K562 (cell line): ENCODE measurements around the gene COL4A1. TPM values are rescaled to one million over a fixed set of nuclear protein-coding genes. Genes with fewer than 3 reads are reported as not detected.

Experiments
- ELF4 ChIP-seq: fragments of 450-650 bp; formaldehyde crosslinking; IDR thresholded peaks from 2 replicates; pipeline ENCODE4 v1.4.0; 2022; ENCODE audit warnings: missing genetic modification characterization
- PCBP1 ChIP-seq: fragments of 200-400 bp; formaldehyde crosslinking; IDR thresholded peaks from 2 replicates; pipeline ENCODE4 v1.6.1; 2018; ENCODE audit warnings: mild to moderate bottlenecking, low read depth, low read length; ENCODE audit not compliant: poor library complexity, severe bottlenecking
- SUPT5H ChIP-seq: fragments of 450-650 bp; IDR thresholded peaks from 2 replicates; pipeline ENCODE4 v1.6.1; 2016
- ZNF407 ChIP-seq: fragments of 450-650 bp; IDR thresholded peaks from 2 replicates; pipeline ENCODE4 v1.6.1; 2016; ENCODE audit warnings: low read depth
- polyA plus RNA-seq, 8 experiments: library from polyadenylated mRNA; depleted of rRNA in 4 of 8; stranded (reverse) in 5 of 8; unstranded in 3 of 8; fragments of >200 nt; fragmentation: Nextera tagmentation in 2 of 8; fragmentation: Illumina TruSeq in 1 of 8; extraction: Ambion mirVana in 2 of 8; extraction: Trizol in 1 of 8; gene quantifications; 2 replicates each; pipeline versions ENCODE4 v1.2.1 to v1.2.3, GENCODE V29; 2011 to 2014; ENCODE audit warnings: inconsistent platforms in 1 of 8, missing spikeins in 1 of 8
- total RNA-seq, 7 experiments: library from RNA; depleted of rRNA in 6 of 7; stranded (reverse); fragments of >200 nt in 6 of 7; fragmentation: Illumina TruSeq in 2 of 7; extraction: Trizol in 2 of 7; gene quantifications; 2 replicates each; pipeline versions ENCODE4 v1.2.1 to v1.2.3, GENCODE V29; 2011 to 2021; ENCODE audit warnings: low replicate concordance in 1 of 7

Gene COL4A1
- total and polyA plus RNA-seq, 9 of the 15 experiments (the other 6 are each of a cell fraction or from before 2014, with no cell fraction given), result 0.35 TPM; not detected in 8

- TF ChIP-seq ZNF407 (no peak), ELF4 (no peak), PCBP1 (no peak), SUPT5H (no peak)
These were observed 2.7 kb downstream of the COL4A1 start (continued) for GRCh38 chr13:110304256-110304655.
